GM12878 (cell line): ENCODE data around the gene RB1. TPM values are rescaled to one million over a fixed set of nuclear protein-coding genes. Genes with fewer than 3 reads are reported as not detected.

Experiments used
- ATAC-seq: fragments of 200-7000 bp; cut with Tn5 transposase; 3 replicates; pipeline ENCODE4 v1.9.1; 2020; ENCODE audit warnings: mild to moderate bottlenecking, moderate library complexity
- BruUV-seq: library from RNA; stranded (reverse); fragments of 400-500 nt; replicated peaks from 2 replicates; lab custom pipeline; 2021; lab: Mats Ljungman, UMichigan
- CTCF ChIA-PET: fragments of 300-600 bp; sonication (Branson Sonifier 250); formaldehyde crosslinking; extraction: SDS; loops from one replicate; lab custom pipeline; 2021; ENCODE audit warnings: inconsistent platforms; lab: Yijun Ruan, JAX
- POLR2A ChIA-PET: fragments of 350-600 bp; formaldehyde crosslinking; extraction: SDS; loops from one replicate; lab custom pipeline; 2021; ENCODE audit warnings: inconsistent platforms; lab: Charles Lee
- RAD21 ChIA-PET: fragments of 300-600 bp; sonication (Branson Sonifier 250); formaldehyde crosslinking; loops from one replicate; lab custom pipeline; 2023; ENCODE audit warnings: antibody characterized with exemption; ENCODE audit not compliant: unreplicated experiment; lab: Charles Lee
- SMC1A ChIA-PET: fragments of 300-600 bp; sonication (Branson Sonifier 250); formaldehyde crosslinking; loops from one replicate; lab custom pipeline; 2023; ENCODE audit not compliant: unreplicated experiment, uncharacterized antibody; lab: Charles Lee
- DNase-seq: peaks from one replicate; pipeline ENCODE4 v3.0.0-alpha.2; 2011; ENCODE audit warnings: low read depth, low spot score
- FAIRE-seq: peaks from 3 replicates; lab custom pipeline; 2011; peaks lifted over from hg19 to GRCh38; lab: Jason Lieb, UNC
- H2AFZ ChIP-seq: 2 replicates; pipeline ENCODE4 v1.6.0; 2011; ENCODE audit warnings: low read depth, low read length, control low read depth; ENCODE audit not compliant: control insufficient read depth
- H3K27ac ChIP-seq: 2 replicates; pipeline ENCODE4 v1.5.1; 2011; ENCODE audit warnings: control low read depth; ENCODE audit not compliant: control insufficient read depth, insufficient read depth
- H3K27me3 ChIP-seq, 2 experiments: replicated peaks in 1 of 2; 2 replicates each; pipeline versions ENCODE4 v1.6.0 to v1.6.1; 2011; ENCODE audit warnings: low read length in 1 of 2; ENCODE audit not compliant: control insufficient read depth in 2 of 2, insufficient read depth in 2 of 2
- H3K36me3 ChIP-seq, 2 experiments: 2 replicates each; pipeline ENCODE4 v1.5.1; 2011; ENCODE audit warnings: low read length in 1 of 2; ENCODE audit not compliant: control insufficient read depth in 2 of 2, insufficient read depth in 2 of 2
- H3K4me1 ChIP-seq: 2 replicates; pipeline ENCODE4 v1.6.1; 2011; ENCODE audit warnings: mild to moderate bottlenecking, low read length, moderate library complexity, mixed read lengths; ENCODE audit not compliant: control insufficient read depth, insufficient read depth
- H3K4me2 ChIP-seq: 2 replicates; pipeline ENCODE4 v1.6.0; 2011; ENCODE audit warnings: control low read depth; ENCODE audit not compliant: control insufficient read depth, insufficient read depth
- H3K4me3 ChIP-seq: fragments of 200-600 bp; sonication (generic); 2 replicates; pipeline ENCODE4 v1.5.1; 2016
- H3K79me2 ChIP-seq: 2 replicates; pipeline ENCODE4 v1.6.0; 2011; ENCODE audit warnings: low read length; ENCODE audit not compliant: control insufficient read depth, insufficient read depth
- H3K9ac ChIP-seq: 2 replicates; pipeline ENCODE4 v1.8.0; 2011; ENCODE audit warnings: low read length, control low read depth, mixed read lengths; ENCODE audit not compliant: control insufficient read depth, insufficient read depth
- H3K9me3 ChIP-seq: replicated peaks from 3 replicates; pipeline ENCODE4 v1.5.1; 2011; ENCODE audit warnings: mild to moderate bottlenecking, low read length; ENCODE audit not compliant: control insufficient read depth, insufficient read depth
- H4K20me1 ChIP-seq: 2 replicates; pipeline ENCODE4 v1.6.0; 2011; ENCODE audit not compliant: control insufficient read depth, insufficient read depth
- EED ChIP-seq: sonication (generic); IDR thresholded peaks from 2 replicates; pipeline ENCODE4 v1.6.1; 2016; ENCODE audit warnings: antibody characterized with exemption, low read depth
- EZH2 ChIP-seq: IDR thresholded peaks from 2 replicates; pipeline ENCODE4 v1.6.1; 2012; ENCODE audit warnings: low read depth, mild to moderate bottlenecking, control low read depth, inconsistent platforms, low read length, borderline replicate concordance; ENCODE audit not compliant: control insufficient read depth
- FOXM1 ChIP-seq: IDR thresholded peaks from 2 replicates; pipeline ENCODE4 v1.6.1; 2012; ENCODE audit warnings: low read depth, mild to moderate bottlenecking, inconsistent platforms, low read length, moderate library complexity
- HDGF ChIP-seq: fragments of 450-650 bp; IDR thresholded peaks from 2 replicates; pipeline ENCODE4 v1.6.1; 2016; ENCODE audit warnings: antibody characterized with exemption
- RAD21 ChIP-seq: IDR thresholded peaks from 2 replicates; pipeline ENCODE4 v1.6.1; 2011; ENCODE audit warnings: mild to moderate bottlenecking, low read depth, low read length, moderate library complexity; ENCODE audit not compliant: insufficient read depth
- RUNX3 ChIP-seq: IDR thresholded peaks from 2 replicates; pipeline ENCODE4 v1.6.1; 2012; ENCODE audit warnings: low read length, inconsistent platforms
- SMC3 ChIP-seq: IDR thresholded peaks from 2 replicates; pipeline ENCODE4 v1.6.1; 2011; ENCODE audit warnings: low read length, improper control_type of control experiment, borderline replicate concordance
- YBX1 ChIP-seq: fragments of 450-650 bp; IDR thresholded peaks from 2 replicates; pipeline ENCODE4 v1.6.1; 2016; ENCODE audit warnings: antibody characterized with exemption
- WGBS: methylation state at CpG from one replicate; pipeline ENCODE4 v1.1.6; 2016; ENCODE audit warnings: low lambda C conversion rate; ENCODE audit not compliant: insufficient replicate concordance, insufficient coverage; ENCODE audit errors: missing lambda C conversion rate; 5-methylcytosine and 5-hydroxymethylcytosine counted together
- in situ Hi-C: fragments of 300-500 bp; cut with MboI; formaldehyde crosslinking; loops from 9 replicates; pipeline ENCODE4 v1.14.3; 2018; ENCODE audit warnings: mixed read lengths
- intact Hi-C: fragments of 100-400 bp; cut with micrococcal nuclease; formaldehyde crosslinking; loops from one replicate; pipeline ENCODE4 v1.14.2; 2022; ENCODE audit not compliant: unreplicated experiment
- polyA plus RNA-seq, 11 experiments: library from polyadenylated mRNA; depleted of rRNA in 4 of 11; unstranded in 6 of 11; stranded (reverse) in 5 of 11; fragments of >200 nt; fragmentation: Nextera tagmentation in 4 of 11; fragmentation: Illumina TruSeq in 1 of 11; extraction: Ambion mirVana in 4 of 11; extraction: Trizol in 1 of 11; gene quantifications; 1 replicate in 1 of 11; 2 replicates in 10 of 11; pipeline versions ENCODE4 v1.2.1 to v1.2.3, GENCODE V29; 2011 to 2016; ENCODE audit warnings: inconsistent platforms in 2 of 11, missing spikeins in 2 of 11, low read depth in 1 of 11
- total RNA-seq, 4 experiments: library from RNA; depleted of rRNA in 3 of 4; stranded (reverse); fragments of >200 nt in 3 of 4; fragmentation: Illumina TruSeq in 1 of 4; extraction: Trizol in 1 of 4; gene quantifications; 2 replicates each; pipeline versions ENCODE4 v1.2.1 to v1.2.3, GENCODE V29; 2013 to 2021
- TF ChIP-seq, protein P1 (sequence below): fragments of 150-350 bp; IDR thresholded peaks from 2 replicates; pipeline ENCODE4 v1.6.1; 2016; ENCODE audit warnings: low read depth, low read length
- TF ChIP-seq, protein P2 (sequence below): fragments of 450-650 bp; IDR thresholded peaks from 2 replicates; pipeline ENCODE4 v1.6.1; 2017; ENCODE audit warnings: mild to moderate bottlenecking

RB1 gene
- total and polyA plus RNA-seq, 10 of the 15 experiments (the other 5 are each of a cell fraction or from before 2014, with no cell fraction given) = 2.8 to 45.0 (median 8.3) TPM

DNA sequence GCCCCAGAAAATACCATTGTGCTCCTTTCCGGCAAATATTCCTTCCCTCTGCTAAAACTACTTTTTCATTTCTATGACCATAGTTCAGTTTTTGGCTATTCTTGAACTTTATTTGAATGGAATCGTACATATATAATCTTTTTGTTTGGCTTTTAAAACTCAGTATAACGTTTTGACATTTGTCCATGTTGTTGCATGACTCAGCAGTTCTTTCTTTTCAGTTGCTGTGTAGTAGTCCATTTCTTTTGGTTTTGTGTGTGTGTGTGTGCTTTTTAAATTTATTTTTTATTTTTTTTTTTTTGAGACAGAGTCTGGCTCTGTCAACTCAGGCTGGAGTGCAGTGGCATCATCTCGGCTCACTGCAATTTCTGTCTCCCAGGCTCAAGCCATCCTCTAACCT, 35.5 kb upstream of the RB1 start (continued):
- TF ChIP-seq RUNX3 = no peak
- TF ChIP-seq FOXM1 = no peak
- TF ChIP-seq HDGF = no peak
- no peak for TF ChIP-seq EZH2

DNA sequence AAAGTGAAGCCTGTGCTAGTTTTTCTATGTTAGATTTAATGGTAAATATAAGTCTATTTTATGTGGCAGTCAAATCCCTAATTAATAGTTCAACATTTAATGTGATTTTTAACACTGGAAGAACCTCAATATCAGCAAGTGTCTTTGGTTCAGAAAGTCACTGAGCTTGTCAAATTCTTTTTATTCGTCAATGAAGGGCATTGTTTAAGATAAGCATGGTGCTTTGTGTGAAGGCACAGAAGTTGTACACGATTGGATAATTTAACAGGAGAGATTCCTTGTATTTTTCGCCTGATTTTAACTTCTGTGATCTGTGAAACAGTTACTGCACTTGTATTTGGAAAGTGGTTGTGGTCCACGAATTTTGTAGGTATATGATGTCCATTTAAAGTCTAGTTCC, 30.2 kb upstream of the RB1 start:
- ChIA-PET POLR2A (no interaction called here), RAD21 (no interaction called here), CTCF (no interaction called here), SMC1A (interaction anchor here (0.6 to 0.8 kb wide), 2 partner anchors 11 to 327 kb away, joined by 3 to 4 read pairs; no protein-coding TSS in a partner anchor)
- Histone ChIP-seq H4K20me1 (no peaks in the 10 kb centered on the region), H3K4me2 (no peak overlapping the region), H2AFZ (no peak overlapping the region), H3K4me3 (no peak overlapping the region), H3K36me3 (no peaks in the 10 kb centered on the region), H3K9ac (no peak overlapping the region), H3K27ac (no peak overlapping the region), H3K79me2 (no peaks in the 10 kb centered on the region), H3K27me3 (peaks cover 4 to 12% of the 10 kb centered on the region in 2 experiments), H3K4me1 (no peaks in the 10 kb centered on the region), H3K9me3 (no peaks in the 10 kb centered on the region)
- no TSS peak for BruUV-seq
- peak; percentile 13 for FAIRE-seq
- no peak for ATAC-seq
- TF ChIP-seq, protein P1, sequence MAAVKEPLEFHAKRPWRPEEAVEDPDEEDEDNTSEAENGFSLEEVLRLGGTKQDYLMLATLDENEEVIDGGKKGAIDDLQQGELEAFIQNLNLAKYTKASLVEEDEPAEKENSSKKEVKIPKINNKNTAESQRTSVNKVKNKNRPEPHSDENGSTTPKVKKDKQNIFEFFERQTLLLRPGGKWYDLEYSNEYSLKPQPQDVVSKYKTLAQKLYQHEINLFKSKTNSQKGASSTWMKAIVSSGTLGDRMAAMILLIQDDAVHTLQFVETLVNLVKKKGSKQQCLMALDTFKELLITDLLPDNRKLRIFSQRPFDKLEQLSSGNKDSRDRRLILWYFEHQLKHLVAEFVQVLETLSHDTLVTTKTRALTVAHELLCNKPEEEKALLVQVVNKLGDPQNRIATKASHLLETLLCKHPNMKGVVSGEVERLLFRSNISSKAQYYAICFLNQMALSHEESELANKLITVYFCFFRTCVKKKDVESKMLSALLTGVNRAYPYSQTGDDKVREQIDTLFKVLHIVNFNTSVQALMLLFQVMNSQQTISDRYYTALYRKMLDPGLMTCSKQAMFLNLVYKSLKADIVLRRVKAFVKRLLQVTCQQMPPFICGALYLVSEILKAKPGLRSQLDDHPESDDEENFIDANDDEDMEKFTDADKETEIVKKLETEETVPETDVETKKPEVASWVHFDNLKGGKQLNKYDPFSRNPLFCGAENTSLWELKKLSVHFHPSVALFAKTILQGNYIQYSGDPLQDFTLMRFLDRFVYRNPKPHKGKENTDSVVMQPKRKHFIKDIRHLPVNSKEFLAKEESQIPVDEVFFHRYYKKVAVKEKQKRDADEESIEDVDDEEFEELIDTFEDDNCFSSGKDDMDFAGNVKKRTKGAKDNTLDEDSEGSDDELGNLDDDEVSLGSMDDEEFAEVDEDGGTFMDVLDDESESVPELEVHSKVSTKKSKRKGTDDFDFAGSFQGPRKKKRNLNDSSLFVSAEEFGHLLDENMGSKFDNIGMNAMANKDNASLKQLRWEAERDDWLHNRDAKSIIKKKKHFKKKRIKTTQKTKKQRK = no peak
- TF ChIP-seq, protein P2, sequence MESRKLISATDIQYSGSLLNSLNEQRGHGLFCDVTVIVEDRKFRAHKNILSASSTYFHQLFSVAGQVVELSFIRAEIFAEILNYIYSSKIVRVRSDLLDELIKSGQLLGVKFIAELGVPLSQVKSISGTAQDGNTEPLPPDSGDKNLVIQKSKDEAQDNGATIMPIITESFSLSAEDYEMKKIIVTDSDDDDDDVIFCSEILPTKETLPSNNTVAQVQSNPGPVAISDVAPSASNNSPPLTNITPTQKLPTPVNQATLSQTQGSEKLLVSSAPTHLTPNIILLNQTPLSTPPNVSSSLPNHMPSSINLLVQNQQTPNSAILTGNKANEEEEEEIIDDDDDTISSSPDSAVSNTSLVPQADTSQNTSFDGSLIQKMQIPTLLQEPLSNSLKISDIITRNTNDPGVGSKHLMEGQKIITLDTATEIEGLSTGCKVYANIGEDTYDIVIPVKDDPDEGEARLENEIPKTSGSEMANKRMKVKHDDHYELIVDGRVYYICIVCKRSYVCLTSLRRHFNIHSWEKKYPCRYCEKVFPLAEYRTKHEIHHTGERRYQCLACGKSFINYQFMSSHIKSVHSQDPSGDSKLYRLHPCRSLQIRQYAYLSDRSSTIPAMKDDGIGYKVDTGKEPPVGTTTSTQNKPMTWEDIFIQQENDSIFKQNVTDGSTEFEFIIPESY = no peak
- TF ChIP-seq SMC3 (no peak), YBX1 (no peak), RAD21 (no peak), EED (no peak)
- in situ Hi-C loops = no loop called here
- intact Hi-C loops = no loop called here
- DNase-seq = no peak
- WGBS = 14% methylated on average over 4 of the region's 4 CpGs
